GF-D8 (cell line): Measurements from ENCODE around the gene TNF.
A peak's percentile ranks its signal among the peaks of the same experiment; 100 is the strongest.

Experiments
- DNase-seq: peaks from one replicate; lab custom pipeline; 2025; lab: John Stamatoyannopoulos, UW

The TNF gene

GRCh38 chr6:31575335-31575901 is at the start of gene TNF:
Gene TNF, plus strand, starts transcription at chr6:31575565. Its CDS starts 177 bp downstream, at chr6:31575742.
- DNase-seq = peak; percentile 45

DNA sequence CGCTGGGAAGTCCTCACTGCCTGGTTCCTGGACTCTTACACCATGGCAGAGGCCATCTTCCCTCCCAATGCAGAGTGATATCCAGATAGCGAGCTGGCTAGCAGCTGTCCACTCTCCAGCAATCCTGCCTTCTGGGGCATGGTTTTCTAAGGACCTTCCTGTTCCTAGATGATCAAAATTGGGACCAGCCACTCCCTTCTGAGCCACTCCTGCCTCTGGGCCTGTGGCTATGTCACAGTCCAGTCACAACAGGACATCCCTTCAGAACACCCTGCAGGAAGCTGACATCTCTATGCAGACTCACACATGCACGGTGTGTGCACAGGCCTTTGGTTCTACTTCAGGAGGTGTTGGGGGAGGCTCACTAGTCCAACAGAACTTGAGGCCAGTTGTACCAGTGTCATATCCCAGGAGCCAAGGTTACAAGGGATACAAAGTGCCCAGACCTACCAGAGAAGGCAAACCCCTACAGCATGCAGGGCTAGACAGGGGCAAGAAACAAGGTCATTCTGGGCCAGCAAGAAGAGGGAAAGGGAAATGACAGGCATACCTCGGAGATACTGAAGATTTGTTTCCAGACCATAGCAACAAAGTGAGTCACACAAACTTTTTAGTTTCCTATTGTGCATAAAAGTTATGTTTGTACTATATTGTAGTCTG is 49.3 kb upstream of the TNF start:
- DNase-seq = no peak

DNA sequence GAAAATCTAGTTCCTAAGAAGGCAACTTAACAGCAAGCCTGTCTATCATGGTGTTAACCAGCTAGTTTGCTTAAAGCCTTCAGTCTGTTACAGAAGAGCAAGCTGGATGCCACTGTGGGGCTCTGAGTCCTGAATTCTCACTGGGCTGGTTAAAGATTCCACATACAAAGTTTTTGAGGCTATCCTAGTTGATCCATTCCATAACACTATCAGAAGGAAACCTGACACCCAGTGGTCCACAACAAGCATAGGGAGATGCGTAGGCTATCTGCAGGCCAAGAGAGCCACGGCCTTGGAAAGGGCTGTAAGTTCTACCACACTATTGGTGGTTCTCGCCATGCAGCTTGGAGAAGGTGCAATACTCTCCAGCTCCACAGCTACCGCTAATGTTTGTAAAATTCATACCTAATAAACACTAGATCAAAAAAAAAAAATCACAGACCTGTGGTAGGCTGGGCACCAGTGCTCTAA is 47.0 kb upstream of the TNF start:
- DNase-seq = no peak

- DNase-seq = no peak
Observed at GRCh38 chr6:31528821-31529328, 46.5 kb upstream of the TNF start, which contains the start of gene MCCD1. Gene MCCD1, plus strand, starts transcription at chr6:31528962. Its CDS starts 53 bp downstream, at chr6:31529015.

DNA sequence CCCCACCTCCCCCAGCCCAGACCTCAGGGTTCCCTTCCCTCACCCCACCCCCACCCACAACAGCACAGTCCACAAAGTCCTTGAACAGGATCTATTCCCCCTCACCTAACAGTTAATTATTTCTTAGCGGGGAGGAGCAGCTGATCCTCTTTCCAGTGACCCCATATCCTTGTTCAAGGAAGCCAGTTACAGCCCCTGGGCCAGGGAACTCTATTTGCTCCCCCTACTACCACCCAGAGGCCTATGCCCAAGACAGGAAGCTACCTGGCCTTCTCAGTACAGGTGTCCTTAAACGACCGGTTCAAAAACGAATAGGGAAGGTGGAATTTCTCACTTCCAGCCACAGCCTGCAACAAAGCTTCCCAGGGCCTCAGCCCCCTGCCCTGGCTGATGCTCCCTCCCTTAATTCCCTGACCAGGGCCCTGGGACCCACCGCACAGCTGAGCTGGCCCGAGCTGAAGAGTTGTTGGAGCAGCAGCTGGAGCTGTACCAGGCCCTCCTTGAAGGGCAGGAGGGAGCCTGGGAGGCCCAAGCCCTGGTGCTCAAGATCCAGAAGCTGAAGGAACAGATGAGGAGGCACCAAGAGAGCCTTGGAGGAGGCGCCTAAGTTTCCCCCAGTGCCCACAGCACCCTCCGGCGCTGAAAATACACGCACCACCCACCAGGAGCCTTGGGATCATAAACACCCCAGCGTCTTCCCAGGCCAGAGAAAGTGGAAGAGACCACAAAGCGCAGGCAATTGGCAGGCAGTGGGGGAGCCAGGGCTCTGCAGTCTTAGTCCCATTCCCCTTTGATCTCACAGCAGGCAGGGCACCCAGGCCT is 45.8 kb upstream of the TNF start:
- DNase-seq = no peak

DNA sequence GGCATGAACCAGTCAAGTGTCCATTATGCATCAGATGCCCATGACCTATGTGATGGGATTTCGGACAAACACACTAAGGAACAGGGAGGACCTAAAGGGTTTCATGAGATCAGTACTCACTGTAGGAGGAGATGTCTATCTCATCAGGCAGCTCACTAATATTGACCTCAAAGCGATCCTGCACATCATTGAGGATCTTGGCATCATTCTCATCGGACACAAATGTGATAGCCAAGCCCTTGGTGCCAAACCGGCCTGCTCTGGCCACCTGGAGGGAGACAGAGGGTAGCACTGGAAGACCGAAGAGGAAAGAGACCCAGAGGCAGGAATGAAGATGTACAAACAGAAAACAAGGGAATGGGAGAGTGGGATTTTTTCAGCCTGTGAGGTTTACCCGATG is 44.7 kb upstream of the TNF start:
- DNase-seq = no peak

- DNase-seq = no peak
Observed at GRCh38 chr6:31531162-31531561, 44.2 kb upstream of the TNF start.

GRCh38 chr6:31531771-31532643 is 43.4 kb upstream of the TNF start:
- no peak for DNase-seq

GRCh38 chr6:31532644-31533454 is 42.5 kb upstream of the TNF start:
- DNase-seq = no peak

- DNase-seq = no peak
Observed at GRCh38 chr6:31533455-31533841, 41.9 kb upstream of the TNF start.

GRCh38 chr6:31534011-31534410 is 41.4 kb upstream of the TNF start:
- DNase-seq = no peak

GRCh38 chr6:31534521-31535040 is 40.8 kb upstream of the TNF start:
- no peak for DNase-seq

DNA sequence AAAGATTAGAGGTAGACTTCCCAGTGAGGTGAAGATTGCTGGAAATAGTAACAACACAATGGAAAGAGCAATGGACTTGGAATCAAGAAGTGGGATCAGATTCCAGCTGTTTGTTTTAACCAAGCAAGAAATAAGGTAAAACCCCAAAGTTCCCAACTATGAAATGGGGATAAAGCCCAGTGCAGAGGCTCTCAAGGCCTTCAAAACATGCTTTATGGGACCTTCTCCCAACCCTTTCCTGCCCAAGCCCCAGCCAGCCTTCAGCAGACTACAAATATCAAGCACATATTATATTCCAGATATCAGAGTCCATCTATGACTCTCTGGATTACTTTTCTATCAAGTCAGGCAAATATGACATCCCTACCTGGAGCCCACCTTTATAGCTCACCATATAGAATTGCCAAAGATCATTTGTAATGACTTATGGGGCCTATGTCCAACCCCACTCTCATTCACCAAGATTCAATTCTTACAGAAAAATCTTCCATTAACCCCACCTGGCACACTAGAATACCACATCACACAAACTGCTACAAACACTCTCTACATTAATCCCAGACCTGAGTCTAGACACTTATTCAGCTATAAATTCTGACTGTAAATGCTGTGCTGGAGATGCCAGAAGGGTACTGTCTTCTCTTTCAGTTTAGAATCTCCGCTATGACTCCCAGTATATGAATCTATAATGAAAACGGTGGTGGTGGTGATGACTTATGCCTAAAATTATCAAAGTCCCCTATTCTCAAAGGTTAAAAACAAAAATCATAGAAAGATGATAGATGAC is 39.6 kb upstream of the TNF start:
- DNase-seq = no peak

GRCh38 chr6:31538805-31539400 is 36.5 kb upstream of the TNF start:
- DNase-seq = no peak

- no peak for DNase-seq
Observed at GRCh38 chr6:31540640-31541039, 34.7 kb upstream of the TNF start.

DNA sequence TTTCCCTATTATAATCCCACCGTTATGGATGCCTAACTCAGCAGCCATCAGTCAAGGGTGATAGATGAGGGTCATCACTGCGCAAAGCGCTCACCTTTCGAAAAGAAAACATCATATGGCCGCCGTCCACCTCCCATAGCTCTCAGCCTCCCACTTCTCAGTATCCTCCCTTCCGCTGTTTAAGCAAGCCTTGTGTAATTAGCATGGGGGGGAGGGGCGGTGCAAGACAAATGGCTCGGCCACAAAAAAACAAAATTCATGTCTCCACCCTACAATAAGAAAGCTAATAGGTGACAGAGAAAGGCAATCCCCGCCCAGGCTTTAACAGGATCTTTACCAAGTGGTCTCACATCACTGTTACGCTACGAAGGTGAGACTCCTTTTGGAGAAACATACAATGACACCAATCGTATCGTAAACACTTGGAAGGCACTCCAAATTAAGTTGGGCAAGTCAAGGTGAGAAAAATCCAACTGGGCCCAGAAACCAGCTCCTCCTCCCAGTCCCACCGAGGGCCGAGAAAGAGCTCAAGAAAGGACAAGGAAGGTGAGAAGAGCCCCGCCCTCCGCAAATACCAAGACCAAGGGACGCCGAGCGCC is 34.2 kb upstream of the TNF start:
- DNase-seq = peak; percentile 30

DNA sequence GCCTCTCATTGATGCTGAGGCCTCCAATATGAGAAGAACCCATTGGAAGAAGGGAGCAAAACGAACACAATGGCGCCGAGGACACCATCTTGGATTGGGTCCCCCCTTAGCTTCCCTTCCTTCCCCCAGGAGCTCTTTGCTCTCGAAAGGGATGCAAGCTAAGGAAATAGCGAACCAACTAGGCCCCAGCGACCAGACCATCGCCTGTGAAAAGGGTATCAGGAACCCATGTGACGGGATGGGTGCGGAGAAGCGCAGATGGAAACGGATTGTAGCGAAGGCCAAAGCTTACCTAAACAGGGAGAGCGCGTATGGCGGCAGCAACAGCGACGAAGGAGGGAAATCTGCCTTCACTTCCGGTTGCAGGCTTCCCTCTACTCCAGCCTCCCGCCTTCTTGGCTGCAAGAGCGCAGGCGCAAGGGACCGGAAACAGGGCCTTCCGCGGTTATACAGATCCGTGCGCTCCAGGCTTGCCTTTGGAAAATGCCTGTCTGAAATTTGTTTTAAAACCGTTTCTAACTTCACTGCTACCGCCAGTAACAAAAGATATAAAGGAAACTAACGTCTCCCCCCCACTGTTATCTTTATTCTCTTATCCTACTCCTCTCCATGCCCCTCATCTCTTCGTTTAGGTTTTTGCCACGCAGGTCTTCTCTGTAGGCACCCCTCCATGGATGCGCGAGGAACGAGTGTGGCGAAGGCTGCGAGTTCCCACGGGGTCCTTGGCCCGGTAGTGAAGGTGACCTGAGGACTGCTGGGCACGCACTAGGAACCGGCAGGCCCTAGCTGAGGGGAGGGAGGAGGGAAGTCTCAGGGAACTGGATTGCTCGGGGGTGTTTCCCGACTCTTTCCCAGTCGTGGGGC is 33.5 kb upstream of the TNF start, which contains the start of gene DDX39B:
Gene DDX39B (minus strand): TSS at position 346 of the 864 bp plus-strand sequence. CDS start 1,471 bp downstream, outside the sequence.
- DNase-seq = peak; percentile 91

DNA sequence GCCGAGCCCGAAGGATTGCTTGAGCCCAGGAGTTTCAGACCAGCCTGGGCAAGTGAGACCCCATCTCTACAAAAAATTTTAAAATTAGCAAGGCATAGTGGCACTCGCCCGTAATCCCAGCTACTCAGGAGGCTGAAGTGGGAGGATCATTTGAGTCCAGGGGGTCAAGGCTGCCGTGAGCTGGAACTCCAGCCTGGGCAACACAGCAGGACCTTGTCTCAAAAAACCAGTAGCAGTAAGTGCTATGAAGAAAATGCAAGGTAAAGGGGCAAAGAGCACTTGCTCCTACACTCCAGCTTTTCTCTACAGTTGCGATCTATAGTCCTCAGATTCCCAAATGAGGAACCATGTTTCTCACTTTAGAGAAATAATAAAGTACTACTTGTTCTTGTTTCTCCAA is 31.7 kb upstream of the TNF start:
- DNase-seq = no peak
